Chondrocyte (in vitro differentiated cells): ENCODE measurements around the gene TCF25. TPM values are rescaled to one million over a fixed set of nuclear protein-coding genes. Genes with fewer than 3 reads are reported as not detected.
"Not testable (repeated sequence)": the region's sequence is repeated elsewhere in the genome, so short reads cannot be mapped to it uniquely, and the experiment has no call there.

ENCODE experiments used
- DNase-seq: peaks from one replicate; pipeline ENCODE4 v3.0.0; 2021; ENCODE audit warnings: mixed read lengths, low spot score
- H3K27ac Mint-ChIP-seq: one replicate; pipeline ENCODE4 v1.8.0; 2021; ENCODE audit warnings: mild to moderate bottlenecking, moderate library complexity, mixed read lengths; ENCODE audit not compliant: unreplicated experiment
- H3K27me3 Mint-ChIP-seq: 2 replicates; pipeline ENCODE4 v1.8.0; 2021; ENCODE audit warnings: low read depth, mixed read lengths
- H3K36me3 Mint-ChIP-seq: 2 replicates; pipeline ENCODE4 v1.8.0; 2021; ENCODE audit warnings: low read depth, mixed read lengths
- H3K4me1 Mint-ChIP-seq: 2 replicates; pipeline ENCODE4 v1.8.0; 2021; ENCODE audit warnings: low read depth, mild to moderate bottlenecking, mixed read lengths
- H3K4me3 Mint-ChIP-seq: one replicate; pipeline ENCODE4 v1.8.0; 2021; ENCODE audit warnings: mild to moderate bottlenecking, moderate library complexity, mixed read lengths; ENCODE audit not compliant: unreplicated experiment
- H3K9me3 Mint-ChIP-seq: 2 replicates; pipeline ENCODE4 v1.8.0; 2021; ENCODE audit warnings: low read depth, mixed read lengths
- total RNA-seq: library from RNA; stranded (reverse); gene quantifications from 3 replicates; pipeline ENCODE4 v1.2.1, GENCODE V29; 2021
- TF ChIP-seq, protein P1 (sequence below): fragments of 200-600 bp; sonication (generic); IDR thresholded peaks from 2 replicates; pipeline ENCODE4 v1.5.0; 2021; ENCODE audit warnings: antibody characterized with exemption, mild to moderate bottlenecking, moderate library complexity

The TCF25 gene
- total RNA-seq, 1 donor from 2014 or later = 200 TPM

DNA sequence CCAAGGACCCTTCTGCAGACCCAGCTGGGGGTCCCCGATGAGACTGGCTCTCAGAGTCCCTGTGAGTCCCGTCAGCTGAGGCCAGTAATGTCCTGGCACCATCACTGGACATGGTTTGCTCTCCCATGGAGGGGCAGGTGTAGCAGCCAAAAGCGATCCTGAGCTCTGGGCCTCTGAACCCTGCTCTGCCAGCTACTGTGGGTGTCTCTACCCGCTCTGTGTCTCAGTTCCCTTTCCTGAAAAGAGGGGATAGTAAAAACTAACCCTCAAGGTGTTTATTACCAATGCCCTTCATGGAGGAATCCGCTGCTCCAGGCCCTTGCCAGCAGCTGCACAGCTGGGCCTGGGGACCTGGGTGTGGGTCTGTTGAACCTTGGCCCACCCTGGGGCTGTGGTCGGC is 58.6 kb downstream of the TCF25 start:
- TF ChIP-seq, protein P1, sequence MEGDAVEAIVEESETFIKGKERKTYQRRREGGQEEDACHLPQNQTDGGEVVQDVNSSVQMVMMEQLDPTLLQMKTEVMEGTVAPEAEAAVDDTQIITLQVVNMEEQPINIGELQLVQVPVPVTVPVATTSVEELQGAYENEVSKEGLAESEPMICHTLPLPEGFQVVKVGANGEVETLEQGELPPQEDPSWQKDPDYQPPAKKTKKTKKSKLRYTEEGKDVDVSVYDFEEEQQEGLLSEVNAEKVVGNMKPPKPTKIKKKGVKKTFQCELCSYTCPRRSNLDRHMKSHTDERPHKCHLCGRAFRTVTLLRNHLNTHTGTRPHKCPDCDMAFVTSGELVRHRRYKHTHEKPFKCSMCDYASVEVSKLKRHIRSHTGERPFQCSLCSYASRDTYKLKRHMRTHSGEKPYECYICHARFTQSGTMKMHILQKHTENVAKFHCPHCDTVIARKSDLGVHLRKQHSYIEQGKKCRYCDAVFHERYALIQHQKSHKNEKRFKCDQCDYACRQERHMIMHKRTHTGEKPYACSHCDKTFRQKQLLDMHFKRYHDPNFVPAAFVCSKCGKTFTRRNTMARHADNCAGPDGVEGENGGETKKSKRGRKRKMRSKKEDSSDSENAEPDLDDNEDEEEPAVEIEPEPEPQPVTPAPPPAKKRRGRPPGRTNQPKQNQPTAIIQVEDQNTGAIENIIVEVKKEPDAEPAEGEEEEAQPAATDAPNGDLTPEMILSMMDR = no peak
- no peak overlapping the region for H3K4me3 Mint-ChIP-seq
- H3K36me3 Mint-ChIP-seq = peaks cover 27% of the 10 kb centered on the region
- no peak for DNase-seq
- no peak overlapping the region for H3K27ac Mint-ChIP-seq
- H3K4me1 Mint-ChIP-seq = no peaks in the 10 kb centered on the region
- H3K9me3 Mint-ChIP-seq = no peaks in the 10 kb centered on the region
- H3K27me3 Mint-ChIP-seq = no peaks in the 10 kb centered on the region

DNA sequence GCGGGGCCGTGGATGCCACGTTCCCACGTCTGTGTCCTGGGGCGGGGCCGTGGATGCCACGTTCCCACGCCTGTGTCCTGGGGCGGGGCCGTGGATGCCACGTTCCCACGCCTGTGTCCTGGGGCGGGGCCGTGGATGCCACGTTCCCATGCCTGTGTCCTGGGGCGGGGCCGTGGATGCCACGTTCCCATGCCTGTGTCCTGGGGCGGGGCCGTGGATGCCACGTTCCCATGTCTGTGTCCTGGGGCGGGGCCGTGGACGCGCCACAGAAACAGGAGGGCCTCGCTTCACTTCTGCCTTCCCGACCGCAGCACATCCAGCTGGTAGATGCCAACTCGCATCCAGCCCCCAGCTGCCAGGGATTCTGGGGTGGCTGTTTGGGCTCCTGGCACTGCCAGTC is 60.6 kb downstream of the TCF25 start:
- peaks cover 29% of the 10 kb centered on the region for H3K36me3 Mint-ChIP-seq
- not testable (repeated sequence) for H3K4me1 Mint-ChIP-seq, DNase-seq

DNA sequence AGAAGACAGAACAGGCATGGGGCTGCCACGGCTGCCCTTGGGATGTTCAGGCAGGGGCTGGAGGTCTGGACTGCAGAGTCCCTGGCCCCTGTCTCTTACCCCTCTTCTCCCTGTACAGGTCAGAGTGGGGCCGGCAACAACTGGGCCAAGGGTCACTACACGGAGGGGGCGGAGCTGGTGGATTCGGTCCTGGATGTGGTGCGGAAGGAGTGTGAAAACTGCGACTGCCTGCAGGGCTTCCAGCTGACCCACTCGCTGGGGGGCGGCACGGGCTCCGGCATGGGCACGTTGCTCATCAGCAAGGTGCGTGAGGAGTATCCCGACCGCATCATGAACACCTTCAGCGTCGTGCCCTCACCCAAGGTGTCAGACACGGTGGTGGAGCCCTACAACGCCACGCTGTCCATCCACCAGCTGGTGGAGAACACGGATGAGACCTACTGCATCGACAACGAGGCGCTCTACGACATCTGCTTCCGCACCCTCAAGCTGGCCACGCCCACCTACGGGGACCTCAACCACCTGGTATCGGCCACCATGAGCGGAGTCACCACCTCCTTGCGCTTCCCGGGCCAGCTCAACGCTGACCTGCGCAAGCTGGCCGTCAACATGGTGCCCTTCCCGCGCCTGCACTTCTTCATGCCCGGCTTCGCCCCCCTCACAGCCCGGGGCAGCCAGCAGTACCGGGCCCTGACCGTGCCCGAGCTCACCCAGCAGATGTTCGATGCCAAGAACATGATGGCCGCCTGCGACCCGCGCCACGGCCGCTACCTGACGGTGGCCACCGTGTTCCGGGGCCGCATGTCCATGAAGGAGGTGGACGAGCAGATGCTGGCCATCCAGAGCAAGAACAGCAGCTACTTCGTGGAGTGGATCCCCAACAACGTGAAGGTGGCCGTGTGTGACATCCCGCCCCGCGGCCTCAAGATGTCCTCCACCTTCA is 61.5 kb downstream of the TCF25 start:
- H3K27ac Mint-ChIP-seq = no peak overlapping the region
- peak; percentile 92 for DNase-seq
- H3K27me3 Mint-ChIP-seq = no peaks in the 10 kb centered on the region
- no peak overlapping the region for H3K4me3 Mint-ChIP-seq
- TF ChIP-seq, protein P1 = no peak
- no peaks in the 10 kb centered on the region for H3K9me3 Mint-ChIP-seq
- no peaks in the 10 kb centered on the region for H3K4me1 Mint-ChIP-seq
- peaks cover 29% of the 10 kb centered on the region for H3K36me3 Mint-ChIP-seq

More for the DNA sequence above, 60.6 kb downstream of the TCF25 start:
- H3K4me3 Mint-ChIP-seq, H3K9me3 Mint-ChIP-seq, H3K27me3 Mint-ChIP-seq, H3K27ac Mint-ChIP-seq: not testable (repeated sequence)

DNA sequence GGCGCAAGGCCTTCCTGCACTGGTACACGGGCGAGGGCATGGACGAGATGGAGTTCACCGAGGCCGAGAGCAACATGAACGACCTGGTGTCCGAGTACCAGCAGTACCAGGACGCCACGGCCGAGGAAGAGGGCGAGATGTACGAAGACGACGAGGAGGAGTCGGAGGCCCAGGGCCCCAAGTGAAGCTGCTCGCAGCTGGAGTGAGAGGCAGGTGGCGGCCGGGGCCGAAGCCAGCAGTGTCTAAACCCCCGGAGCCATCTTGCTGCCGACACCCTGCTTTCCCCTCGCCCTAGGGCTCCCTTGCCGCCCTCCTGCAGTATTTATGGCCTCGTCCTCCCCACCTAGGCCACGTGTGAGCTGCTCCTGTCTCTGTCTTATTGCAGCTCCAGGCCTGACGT is 62.2 kb downstream of the TCF25 start:
- not testable (repeated sequence) for H3K27ac Mint-ChIP-seq, H3K4me3 Mint-ChIP-seq, H3K27me3 Mint-ChIP-seq, H3K9me3 Mint-ChIP-seq, H3K4me1 Mint-ChIP-seq
- H3K36me3 Mint-ChIP-seq = peaks cover 29% of the 10 kb centered on the region
- peak; percentile 85 for DNase-seq

DNA sequence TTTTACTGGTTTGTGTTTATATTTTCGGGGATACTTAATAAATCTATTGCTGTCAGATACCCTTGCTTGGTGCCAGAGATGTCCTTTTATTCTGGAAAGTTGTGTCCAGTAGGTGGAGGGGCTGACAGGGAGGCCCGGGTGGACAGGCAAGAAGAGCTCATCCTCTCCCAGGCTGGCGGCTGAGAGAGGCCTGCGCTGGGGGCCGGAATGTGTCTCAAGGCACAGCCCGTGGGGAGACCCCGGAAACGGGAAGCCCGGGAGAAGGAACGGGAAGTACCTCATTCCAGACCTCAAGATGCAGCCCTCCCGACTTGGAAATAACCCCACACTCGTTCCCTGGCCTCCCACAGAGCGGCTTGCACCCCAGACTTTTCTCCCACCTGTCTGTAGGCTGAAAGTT is 62.6 kb downstream of the TCF25 start:
- Mint-ChIP-seq H3K4me3 (no peak overlapping the region), H3K9me3 (no peaks in the 10 kb centered on the region), H3K36me3 (peaks cover 29% of the 10 kb centered on the region), H3K27me3 (no peaks in the 10 kb centered on the region), H3K4me1 (no peaks in the 10 kb centered on the region), H3K27ac (no peak overlapping the region)
- TF ChIP-seq, protein P1 = no peak
- DNase-seq = no peak

DNA sequence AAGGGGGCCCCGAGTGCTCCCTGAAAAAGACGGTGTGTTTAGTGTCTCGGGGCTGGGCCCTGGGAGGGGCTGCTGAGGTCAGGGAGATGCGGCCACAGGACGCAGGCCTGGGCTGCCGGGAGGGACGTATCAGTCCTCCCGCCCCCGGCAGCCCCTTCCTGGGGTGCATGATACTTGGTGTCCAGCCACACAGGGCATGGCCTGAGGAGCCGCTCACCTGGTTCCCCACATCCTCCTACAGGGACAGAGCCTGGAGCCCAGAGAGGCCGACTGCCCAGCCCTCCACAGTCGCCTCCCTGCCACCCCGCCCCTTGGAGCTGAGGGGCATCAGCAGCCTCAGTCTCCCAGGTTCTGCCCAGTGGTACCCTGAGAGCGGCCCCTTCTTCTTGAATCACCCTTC is 63.1 kb downstream of the TCF25 start:
- DNase-seq = no peak
- Mint-ChIP-seq H3K9me3 (no peaks in the 10 kb centered on the region), H3K27ac (no peak overlapping the region), H3K36me3 (peaks cover 25% of the 10 kb centered on the region), H3K4me1 (no peaks in the 10 kb centered on the region), H3K27me3 (no peaks in the 10 kb centered on the region), H3K4me3 (no peak overlapping the region)
- TF ChIP-seq, protein P1 = no peak
